Colonic mucosa (tissue), 4 donors: ENCODE results near the gene NUP93. TPM values are rescaled to one million over a fixed set of nuclear protein-coding genes. Genes with fewer than 3 reads are reported as not detected.

Experiments used
- DNase-seq: peaks from one replicate; pipeline ENCODE4 v3.0.0-alpha.2; 2020
- H3K27ac ChIP-seq: fragments of 200-600 bp; one replicate; pipeline ENCODE4 v1.8.0; 2021
- H3K27me3 ChIP-seq: fragments of 200-600 bp; one replicate; pipeline ENCODE4 v1.8.0; 2021
- H3K36me3 ChIP-seq: fragments of 200-600 bp; one replicate; pipeline ENCODE4 v1.8.0; 2021
- H3K4me1 ChIP-seq: fragments of 200-600 bp; one replicate; pipeline ENCODE4 v1.8.0; 2021; ENCODE audit warnings: mild to moderate bottlenecking
- H3K4me3 ChIP-seq: fragments of 200-600 bp; one replicate; pipeline ENCODE4 v1.8.0; 2021
- H3K9ac ChIP-seq, 2 donors: one replicate each; pipeline ENCODE4 v1.7.0; 2013; ENCODE audit warnings: control low read depth in 2 of 2, low read depth in 2 of 2, low read length in 2 of 2
- H3K9me3 ChIP-seq: fragments of 200-600 bp; one replicate; pipeline ENCODE4 v1.8.0; 2021
- CTCF ChIP-seq: fragments of 200-600 bp; IDR thresholded peaks from one replicate; pipeline ENCODE4 v1.8.0; 2022; ENCODE audit warnings: antibody characterized with exemption, mild to moderate bottlenecking
- intact Hi-C: fragments of 100-400 bp; cut with DNase I; formaldehyde crosslinking; loops from one replicate; pipeline ENCODE4 v1.14.1; 2022
- total RNA-seq, 2 donors: library from RNA; stranded (reverse); fragmentation: NEBNext Ultra II Directional in 1 of 2; extraction: Animal tissue kit (Norgen Biotek cat#: 25700) in 1 of 2; gene quantifications; one replicate each; pipeline ENCODE4 v1.2.1, GENCODE V29; 2021
- donor health status: healthy.
- donor health status: DM: no; HTN: no; CAD: no.
- donor health status: DM: no; HTN: no; CAD: no.

Gene NUP93
- total RNA-seq, 2 donors from 2014 or later = 33.0 to 79.2 TPM

GRCh38 chr16:56888806-56889205, 158.9 kb downstream of the NUP93 start:
- Histone ChIP-seq H3K4me1 (no peaks in the 10 kb centered on the region), H3K9ac (no peak overlapping the region), H3K4me3 (no peak overlapping the region), H3K36me3 (no peaks in the 10 kb centered on the region), H3K9me3 (no peaks in the 10 kb centered on the region), H3K27ac (no peak overlapping the region), H3K27me3 (no peaks in the 10 kb centered on the region)
- no peak for TF ChIP-seq CTCF
- intact Hi-C loops = no loop called here
- no peak for DNase-seq

- no peak for DNase-seq
- no peak for TF ChIP-seq CTCF
These were observed 159.3 kb downstream of the NUP93 start for GRCh38 chr16:56889206-56889605.

GRCh38 chr16:56891685-56892084, 161.8 kb downstream of the NUP93 start:
- no peaks in the 10 kb centered on the region for H3K27me3 ChIP-seq
- no peaks in the 10 kb centered on the region for H3K4me1 ChIP-seq
- H3K9me3 ChIP-seq = no peaks in the 10 kb centered on the region
- H3K36me3 ChIP-seq = no peaks in the 10 kb centered on the region
- TF ChIP-seq CTCF = no peak
- intact Hi-C loops = no loop called here
- no peak overlapping the region for H3K27ac ChIP-seq
- no peak for DNase-seq
- H3K9ac ChIP-seq = no peak overlapping the region
- no peak overlapping the region for H3K4me3 ChIP-seq

More at GRCh38 chr16:56889206-56889605, 159.3 kb downstream of the NUP93 start:
- Histone ChIP-seq H3K9me3 (no peaks in the 10 kb centered on the region), H3K4me1 (no peaks in the 10 kb centered on the region), H3K27me3 (no peaks in the 10 kb centered on the region), H3K9ac (no peak overlapping the region), H3K27ac (no peak overlapping the region), H3K4me3 (no peak overlapping the region), H3K36me3 (no peaks in the 10 kb centered on the region)
- intact Hi-C loops = no loop called here

- no peaks in the 10 kb centered on the region for H3K4me1 ChIP-seq
- H3K27ac ChIP-seq = no peak overlapping the region
- no peak overlapping the region for H3K9ac ChIP-seq
- no peaks in the 10 kb centered on the region for H3K9me3 ChIP-seq
- intact Hi-C loops = no loop called here
- H3K36me3 ChIP-seq = no peaks in the 10 kb centered on the region
- DNase-seq = no peak
- H3K4me3 ChIP-seq = no peak overlapping the region
- no peak for TF ChIP-seq CTCF
- H3K27me3 ChIP-seq = no peaks in the 10 kb centered on the region
These were observed 162.8 kb downstream of the NUP93 start for GRCh38 chr16:56892705-56893104.

GRCh38 chr16:56894331-56894917, 164.5 kb downstream of the NUP93 start:
- H3K9ac ChIP-seq = no peak overlapping the region
- no peaks in the 10 kb centered on the region for H3K4me1 ChIP-seq
- H3K9me3 ChIP-seq = no peaks in the 10 kb centered on the region
- no peaks in the 10 kb centered on the region for H3K36me3 ChIP-seq
- no peak overlapping the region for H3K27ac ChIP-seq
- no peak overlapping the region for H3K4me3 ChIP-seq
- intact Hi-C loops = no loop called here
- no peak for TF ChIP-seq CTCF
- H3K27me3 ChIP-seq = no peaks in the 10 kb centered on the region
- no peak for DNase-seq
